NCI-H1436 (cell line): Measurements from ENCODE around the gene TNP1.

Experiments
- DNase-seq: peaks from one replicate; lab custom pipeline; 2025; lab: John Stamatoyannopoulos, UW

TNP1 gene

GRCh38 chr2:216873573-216873972, 13.7 kb upstream of the TNP1 start:
- DNase-seq: no peak

GRCh38 chr2:216872624-216873023, 12.8 kb upstream of the TNP1 start:
- DNase-seq: no peak

- DNase-seq: no peak
Measured at GRCh38 chr2:216872040-216872439, 12.2 kb upstream of the TNP1 start.

DNA sequence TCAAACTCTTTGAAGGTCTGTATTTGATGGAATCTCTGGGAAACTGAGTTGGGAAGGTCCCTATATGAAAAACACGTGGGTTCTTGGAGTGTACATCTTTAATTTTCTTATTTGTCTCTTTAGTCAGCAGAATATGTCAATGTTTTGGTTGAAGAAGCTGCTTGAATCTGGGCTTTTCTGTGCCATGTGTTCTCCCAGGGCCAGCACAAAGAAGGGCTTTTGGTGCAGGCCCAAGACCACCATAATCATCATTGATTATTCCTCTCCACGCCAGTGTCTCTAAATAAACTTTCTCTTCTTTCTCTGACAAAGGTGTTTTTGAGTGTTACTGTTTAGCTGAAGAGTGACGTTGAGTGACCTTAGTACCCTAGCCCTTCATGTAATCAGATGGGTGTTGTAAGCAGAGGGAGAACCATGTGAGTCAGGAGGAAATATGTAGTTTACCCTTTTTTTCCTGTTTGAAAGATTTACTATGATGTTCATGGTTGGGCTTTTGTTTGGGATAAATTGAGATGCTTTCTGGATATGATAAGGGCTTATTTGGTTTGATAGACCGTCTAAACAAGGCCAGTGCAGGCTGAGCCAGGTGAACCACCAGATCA, 11.6 kb upstream of the TNP1 start:
- no peak for DNase-seq

- DNase-seq: no peak
Measured at GRCh38 chr2:216870508-216871332, 10.9 kb upstream of the TNP1 start.

DNA sequence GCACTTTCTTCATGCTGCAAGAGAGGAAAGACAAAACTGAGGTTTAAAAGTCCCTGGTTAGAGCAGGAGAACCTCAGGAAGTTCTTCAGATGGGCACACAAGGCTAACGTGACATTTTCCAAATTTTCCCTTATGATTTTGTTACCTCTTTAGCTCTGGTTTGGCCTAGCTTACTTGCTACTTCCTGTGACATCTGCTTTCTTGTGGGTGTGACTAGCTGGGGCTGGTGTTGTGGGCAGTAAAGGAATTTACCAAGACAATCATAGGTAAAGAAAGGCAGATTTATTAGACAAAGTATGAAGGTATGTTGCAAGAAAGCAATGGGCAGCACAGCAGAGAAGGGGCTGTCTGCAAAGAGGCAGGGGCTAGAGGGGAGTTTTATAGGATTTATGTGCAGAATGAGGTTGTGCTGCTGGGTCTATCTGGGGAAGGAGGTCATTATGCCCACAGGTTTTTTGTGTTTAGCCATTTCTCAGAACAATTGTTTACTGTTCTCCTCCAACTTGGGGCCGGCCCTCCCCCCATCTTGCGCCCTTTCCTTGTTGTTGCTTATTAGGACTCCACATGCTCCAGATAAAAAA, 6.7 kb upstream of the TNP1 start:
- DNase-seq: no peak

DNA sequence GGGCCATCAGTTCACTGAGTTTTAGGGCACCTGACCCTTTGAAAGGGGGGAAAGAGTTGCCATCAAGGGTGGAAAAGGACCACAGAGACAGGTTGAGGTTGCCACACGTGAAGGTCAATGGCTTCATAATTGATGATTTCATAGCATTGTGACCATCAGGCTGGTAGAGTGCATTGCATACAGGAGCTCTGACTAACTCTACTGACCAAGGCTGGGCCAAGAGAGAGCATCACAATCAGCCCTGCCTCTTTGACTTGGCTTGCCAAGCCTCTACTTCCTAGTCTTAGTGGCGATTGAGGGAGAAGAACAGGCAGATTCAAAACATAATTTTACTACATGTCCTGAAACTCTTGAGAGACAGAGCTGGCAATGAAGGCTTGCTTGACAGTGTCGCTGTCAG, 5.8 kb upstream of the TNP1 start:
- DNase-seq: no peak

DNA sequence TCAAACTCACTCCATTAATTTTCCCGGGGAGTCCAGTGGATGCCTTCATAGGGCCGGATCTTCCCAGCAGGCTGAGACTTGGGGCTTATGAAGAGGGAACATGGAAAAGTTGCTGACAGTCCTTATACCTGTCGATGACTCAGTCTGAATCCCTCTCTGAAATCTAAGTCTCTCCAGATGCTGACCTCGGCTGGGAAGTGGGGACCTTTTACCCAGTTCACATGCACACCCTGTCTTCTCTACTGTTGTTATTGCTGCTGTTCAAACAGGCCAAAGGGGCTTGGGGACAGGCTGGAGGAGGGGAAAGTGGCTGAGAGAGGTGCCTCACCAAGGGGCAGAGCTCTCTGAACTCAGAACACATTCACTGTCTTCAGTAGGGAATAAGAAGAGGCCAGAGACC, 4.1 kb upstream of the TNP1 start:
- DNase-seq: no peak

GRCh38 chr2:216862628-216863398, 2.9 kb upstream of the TNP1 start:
- no peak for DNase-seq

- DNase-seq: no peak
Measured at GRCh38 chr2:216860426-216861137, 718 bp upstream of the TNP1 start.

DNA sequence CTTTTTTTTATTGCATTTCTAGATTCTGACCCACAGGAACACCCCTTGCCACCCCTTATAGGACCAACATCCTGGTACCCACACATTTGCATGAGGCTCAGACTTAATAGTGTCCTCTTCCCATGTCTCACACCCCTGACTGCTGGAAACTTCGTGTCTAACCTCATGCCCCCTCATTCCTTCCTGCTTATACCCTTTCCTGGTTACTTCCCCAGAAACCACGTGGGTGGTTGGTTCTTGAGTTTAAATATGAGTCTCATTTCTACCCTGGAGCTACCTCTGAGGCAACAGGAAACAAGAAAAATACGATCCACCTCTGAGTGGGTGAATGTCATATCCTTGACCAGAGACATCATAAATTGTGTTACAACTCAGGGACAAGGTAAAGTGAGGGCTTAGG, 1.6 kb downstream of the TNP1 start:
- no peak for DNase-seq

DNA sequence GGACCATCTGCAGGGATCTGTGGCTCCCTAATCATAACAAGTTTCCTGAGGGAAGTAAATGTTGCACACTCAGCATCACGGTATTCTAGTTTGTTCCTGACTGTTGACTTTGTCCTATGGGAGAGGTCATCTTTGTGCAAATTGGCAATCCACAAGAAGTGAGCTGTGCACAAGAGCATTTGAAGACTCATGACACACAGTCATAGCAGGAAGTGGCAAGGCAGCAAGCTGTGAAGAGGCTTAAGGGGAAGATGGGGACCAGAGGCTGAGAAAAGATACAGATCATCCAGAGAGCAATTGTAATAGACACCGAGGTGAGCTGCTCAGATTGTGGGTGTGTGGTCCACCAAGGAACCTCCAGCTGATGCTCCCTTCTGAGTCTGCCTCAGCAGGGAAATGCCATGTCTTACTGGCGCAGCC, 2.7 kb downstream of the TNP1 start:
- no peak for DNase-seq

DNA sequence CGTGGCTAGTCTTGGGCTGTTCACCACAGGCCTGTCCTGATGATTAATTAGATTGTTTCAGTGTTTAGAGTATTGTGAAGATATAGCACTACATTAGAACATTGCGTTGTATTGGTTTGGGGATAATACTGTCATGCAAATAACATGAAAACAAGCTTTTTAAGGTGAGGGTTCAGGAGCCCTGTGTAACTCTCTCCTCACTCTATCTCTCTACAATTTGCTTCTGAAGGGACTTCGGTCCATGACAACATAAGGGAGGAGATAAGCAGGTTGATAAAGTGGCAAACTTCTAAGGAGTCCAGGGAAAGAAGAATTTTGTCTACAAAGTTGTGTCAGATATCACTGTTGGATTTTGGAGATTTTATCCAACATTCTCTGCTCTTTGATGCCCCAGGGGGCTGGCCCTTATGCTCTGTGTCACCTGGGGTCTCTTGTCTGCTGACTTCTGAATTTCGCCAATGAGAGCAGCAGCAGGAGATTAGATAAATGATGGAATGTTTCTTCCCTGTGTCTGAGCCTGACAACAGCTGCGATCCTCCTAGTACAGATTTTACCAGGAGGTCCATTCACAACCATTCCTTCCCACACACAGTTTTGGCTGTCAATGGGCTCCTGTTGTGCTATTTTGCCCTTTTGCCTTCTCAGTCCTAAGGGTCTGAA, 3.3 kb downstream of the TNP1 start:
- no peak for DNase-seq

- DNase-seq: no peak
Measured at GRCh38 chr2:216855605-216856004, 4.3 kb downstream of the TNP1 start.

DNA sequence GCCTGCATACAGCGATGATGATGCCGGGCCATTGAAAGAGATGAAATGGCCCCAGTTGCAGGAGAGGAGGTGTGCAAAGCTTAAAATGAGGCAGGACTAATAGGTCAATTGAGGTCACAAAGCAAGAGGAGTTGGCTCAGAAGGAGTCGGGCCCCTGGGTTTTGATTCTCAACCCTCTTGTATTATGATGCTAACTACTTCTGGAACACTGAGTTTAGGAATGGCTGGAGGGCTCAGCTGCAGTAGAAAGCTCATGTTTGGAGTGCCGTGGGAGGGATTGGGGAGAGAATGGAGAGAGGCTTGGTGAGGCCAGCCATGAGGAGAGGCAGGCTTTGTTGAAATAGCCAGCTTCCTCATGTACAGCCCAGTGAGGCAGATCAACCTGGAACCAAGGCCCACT, 4.8 kb downstream of the TNP1 start:
- DNase-seq: no peak

DNA sequence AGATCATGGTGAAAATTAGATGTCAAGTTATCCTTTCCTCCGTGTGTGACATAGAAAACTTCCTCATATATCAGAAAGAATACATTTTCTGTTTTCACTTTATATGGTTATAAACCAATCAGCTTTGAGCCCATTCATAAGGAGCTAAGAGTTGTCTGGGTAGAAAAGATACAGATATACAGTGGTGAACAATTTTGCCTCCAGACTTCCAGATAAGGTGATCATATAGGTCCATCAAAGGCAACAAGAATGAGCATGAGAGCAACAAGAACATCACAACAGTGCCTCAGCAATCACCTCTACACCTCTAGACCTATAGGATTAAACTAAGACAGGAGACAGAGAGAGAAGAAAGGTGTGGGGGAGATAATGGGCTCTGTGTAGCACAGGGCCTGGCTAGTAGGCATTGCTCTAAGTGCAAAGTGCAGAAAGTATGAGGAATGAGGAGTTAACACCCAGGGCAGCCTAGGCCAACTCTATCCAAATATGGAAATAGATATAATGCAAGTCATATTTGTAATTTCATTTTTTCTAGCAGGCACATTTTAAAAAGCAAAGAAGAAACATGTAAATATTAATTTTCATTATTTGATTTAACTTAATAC, 8.3 kb downstream of the TNP1 start:
- DNase-seq: no peak

DNA sequence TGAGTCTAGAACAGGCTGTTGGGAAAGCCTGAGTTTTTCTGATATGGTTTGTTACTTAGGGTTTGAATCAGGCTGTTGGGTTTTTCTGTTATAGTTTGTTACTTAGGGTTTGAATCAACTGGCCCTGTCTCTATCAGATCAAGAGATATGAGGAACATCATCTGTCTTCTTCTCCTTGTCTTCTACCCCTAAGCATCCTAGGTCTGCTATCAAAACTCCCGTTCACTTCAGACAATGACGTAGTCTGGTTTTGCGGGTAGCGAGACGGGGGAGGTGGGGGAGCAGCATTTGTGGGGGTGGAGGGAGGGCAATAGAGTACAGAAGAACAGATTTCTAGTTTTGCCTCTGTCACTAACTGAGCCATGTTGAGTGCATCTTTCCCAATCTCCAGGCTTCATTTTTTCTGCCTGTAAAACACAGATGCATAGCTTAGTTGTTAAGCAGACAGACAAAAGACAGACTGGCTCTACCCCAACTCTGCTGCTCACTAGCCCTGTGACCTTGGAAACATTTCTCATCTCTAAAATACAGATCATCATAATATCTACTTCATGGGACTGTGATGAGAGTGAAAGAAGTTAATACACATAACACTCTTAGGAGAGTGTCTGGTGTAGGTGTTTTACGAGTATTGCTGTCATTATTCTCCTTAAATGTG, 9.1 kb downstream of the TNP1 start:
- DNase-seq: no peak

DNA sequence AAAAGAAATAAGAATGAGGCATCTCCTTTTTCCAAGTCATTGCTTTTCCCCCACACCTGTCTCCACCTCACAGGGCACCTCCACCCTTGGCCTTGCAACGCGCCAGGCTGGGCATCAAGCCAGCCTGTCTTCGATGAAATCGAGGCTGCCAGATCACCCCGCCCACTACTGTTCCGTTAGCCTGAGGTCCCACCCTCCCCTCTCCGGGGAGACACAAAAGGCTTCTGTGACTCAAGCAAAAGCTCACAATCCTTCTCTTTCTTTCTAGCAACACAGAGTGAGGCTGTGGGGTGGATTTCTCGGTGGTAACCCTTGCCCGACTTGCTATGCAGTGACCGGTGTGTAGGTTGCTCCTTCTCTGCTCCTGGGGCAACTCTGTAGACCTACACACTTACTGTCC, 9.9 kb downstream of the TNP1 start:
- peak; percentile 71 for DNase-seq

DNA sequence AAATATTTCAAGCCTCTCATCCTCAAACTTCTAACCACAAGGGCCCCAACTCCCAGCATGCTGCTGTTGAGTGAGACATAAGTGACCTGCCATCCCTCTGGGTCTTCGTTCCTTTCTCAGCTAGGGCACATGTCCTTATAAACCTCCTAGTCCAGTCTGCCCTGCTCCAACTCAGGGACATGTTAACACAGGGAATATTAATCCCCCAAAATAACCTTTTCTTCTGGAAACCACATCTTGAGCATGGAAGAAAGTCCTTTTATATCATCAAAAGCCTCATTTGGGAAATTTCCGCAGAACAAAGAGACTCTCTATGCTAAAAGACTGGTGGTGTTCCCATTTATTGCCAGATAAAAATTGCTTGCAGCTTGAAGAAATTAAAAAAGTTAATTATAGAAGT, 14.4 kb downstream of the TNP1 start:
- DNase-seq: no peak

DNA sequence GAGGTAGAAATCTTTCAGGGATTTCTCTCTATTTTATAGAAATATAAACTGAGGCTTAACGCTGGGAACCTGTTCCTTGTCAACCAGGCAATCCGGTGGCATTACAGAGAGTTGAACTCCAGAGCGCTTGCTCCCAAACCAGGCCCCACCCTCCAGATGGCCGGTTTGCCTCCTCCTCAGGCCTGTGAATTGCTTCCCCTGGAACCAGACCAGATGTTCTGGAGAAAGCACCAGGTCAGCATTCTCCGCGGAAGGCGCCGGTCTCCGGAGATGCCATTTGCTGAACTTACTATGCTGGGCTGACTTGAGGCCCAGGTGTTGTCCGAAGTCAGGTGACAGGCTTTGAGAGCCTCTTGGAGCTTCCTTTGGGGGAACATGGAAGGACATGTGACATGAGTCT, 17.2 kb downstream of the TNP1 start:
- DNase-seq: no peak

DNA sequence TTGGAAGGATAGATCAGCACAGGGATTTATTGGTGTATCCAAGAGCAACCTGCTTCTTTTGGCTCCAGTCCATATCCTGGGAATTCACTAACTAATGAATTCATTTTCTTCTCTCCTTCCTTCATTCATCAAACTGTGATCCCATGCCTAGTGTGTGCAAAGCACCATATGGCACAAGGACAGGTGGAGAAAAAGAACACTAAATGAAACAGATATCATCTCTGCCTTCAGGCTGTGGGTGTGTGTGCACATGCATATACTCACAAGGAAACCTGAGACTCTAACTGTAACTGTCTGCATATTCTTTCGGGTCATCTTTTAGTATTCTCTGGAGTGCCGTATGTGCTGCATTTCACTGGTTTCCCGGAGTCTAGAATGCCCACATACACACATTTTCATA, 20.2 kb downstream of the TNP1 start:
- no peak for DNase-seq
